Hematopoietic multipotent progenitor cell treated with erythropoietin and hydrocortisone succinate and interleukin-3 and kit ligand, for 8 days (in vitro differentiated cells): ENCODE measurements around the gene TMEM183A.

ENCODE experiments used
- DNase-seq: peaks from one replicate; pipeline ENCODE4 v3.0.0-alpha.2; 2015

TMEM183A gene

DNA sequence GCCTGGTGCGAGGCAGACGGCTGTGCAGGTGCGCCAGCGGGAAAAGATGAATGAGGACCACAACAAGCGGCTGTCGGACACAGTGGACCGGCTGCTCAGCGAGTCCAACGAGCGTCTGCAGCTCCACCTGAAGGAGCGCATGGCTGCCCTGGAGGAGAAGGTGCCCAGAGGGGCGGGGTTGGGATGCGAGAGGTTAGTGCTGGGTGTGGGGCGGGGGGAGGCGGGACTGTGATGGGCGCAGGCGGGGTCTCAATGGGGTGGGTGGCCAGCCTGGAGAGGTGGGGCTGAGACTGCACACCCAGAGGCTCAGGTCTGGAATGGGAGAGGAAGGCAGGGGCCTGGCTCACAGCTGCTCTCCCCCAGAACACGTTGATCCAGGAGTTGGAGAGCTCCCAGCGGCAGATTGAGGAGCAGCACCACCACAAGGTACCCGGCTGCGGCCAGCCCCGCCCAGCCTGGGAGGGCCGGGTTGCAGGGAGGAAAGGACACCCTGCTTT is 41.4 kb downstream of the TMEM183A start:
- DNase-seq: no peak

DNA sequence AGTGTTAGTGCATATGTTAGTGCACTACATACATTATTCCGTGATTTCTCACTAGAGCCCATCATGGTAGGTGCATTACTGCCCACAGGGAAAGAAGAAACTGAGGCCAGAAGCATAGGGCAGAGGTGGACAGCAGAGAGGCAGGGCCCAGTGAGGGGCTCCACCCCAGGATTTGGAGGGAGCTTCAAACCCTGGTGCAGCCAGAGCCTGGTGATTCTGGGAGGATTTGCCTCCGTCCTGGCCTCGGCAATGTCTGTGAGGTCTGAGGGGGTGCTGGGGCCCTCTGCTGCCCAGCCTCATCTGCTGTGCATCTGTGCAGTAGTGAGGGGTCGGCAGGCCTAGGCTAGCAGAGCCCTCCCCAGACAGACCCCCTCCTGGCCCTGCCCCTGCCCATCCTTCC is 41.9 kb downstream of the TMEM183A start:
- no peak for DNase-seq

DNA sequence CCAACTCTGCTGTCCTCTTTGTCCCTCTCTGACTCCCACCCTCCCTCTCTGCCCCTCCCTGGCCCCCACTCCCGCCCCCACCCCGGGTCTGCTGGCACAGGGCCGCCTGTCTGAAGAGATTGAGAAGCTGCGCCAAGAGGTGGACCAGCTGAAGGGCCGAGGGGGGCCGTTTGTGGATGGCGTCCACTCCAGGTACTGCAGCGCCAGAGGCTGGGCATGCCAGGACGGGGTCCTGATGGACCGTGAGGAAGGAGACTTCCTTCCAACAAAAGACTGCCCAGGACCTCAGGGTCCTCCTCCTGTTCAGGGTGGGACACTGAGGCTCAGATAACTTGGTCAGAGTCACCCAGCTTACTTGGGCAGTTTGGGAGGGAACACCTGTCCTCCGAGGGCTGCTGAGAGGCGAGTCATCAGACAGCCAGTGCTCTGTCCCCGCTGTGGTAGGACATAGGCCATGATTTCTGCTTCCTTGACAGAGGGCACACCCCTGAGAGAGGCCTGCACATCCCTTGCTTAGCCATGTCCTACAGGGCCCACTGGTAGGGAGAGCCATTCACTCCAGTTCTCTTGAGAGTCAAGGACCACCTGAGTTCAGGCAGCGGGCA is 42.5 kb downstream of the TMEM183A start:
- DNase-seq: no peak

DNA sequence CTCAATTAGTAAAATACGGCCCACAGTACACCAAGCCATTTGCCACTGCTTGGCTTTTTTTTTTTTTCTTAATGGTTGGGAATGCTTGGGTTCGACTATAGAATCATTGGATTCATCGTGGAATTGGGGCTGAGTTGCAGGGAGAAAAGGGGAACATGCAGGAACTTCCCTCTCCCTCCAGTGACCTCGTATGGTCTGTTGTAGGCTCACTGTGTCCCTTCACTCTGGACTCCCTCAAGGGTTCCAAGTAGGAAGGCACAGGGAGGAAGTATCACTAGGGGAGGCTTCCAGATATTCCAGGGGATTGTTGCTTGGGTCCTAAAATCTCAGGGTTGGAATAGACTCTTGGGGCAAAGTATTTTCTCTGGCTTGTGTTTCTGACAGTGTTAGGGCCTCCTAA is 43.7 kb downstream of the TMEM183A start:
- DNase-seq: no peak

DNA sequence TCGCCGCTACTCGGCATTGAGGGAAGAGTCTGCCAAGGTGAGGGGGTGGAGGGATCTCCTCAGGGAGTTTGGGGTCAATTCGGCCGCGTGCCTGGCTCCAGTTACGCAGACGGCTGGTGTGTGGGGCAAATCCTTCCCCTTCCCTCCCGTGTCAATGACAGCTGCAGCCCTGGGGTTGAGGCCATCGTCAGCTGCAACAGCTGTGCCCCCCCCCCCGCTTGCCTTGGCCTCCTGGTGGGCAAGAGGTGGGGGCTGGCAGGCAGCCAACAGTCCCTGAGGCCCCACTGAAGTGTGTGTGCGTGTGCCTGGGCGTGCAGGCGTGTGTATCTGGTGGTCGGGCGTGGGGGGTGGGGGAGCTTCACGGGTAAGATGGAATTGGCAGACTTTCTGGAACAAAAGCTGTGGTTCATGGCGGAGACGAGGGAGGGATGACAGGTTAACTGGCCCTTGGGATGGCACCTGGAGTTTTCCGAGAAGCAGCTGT is 44.7 kb downstream of the TMEM183A start:
- no peak for DNase-seq

DNA sequence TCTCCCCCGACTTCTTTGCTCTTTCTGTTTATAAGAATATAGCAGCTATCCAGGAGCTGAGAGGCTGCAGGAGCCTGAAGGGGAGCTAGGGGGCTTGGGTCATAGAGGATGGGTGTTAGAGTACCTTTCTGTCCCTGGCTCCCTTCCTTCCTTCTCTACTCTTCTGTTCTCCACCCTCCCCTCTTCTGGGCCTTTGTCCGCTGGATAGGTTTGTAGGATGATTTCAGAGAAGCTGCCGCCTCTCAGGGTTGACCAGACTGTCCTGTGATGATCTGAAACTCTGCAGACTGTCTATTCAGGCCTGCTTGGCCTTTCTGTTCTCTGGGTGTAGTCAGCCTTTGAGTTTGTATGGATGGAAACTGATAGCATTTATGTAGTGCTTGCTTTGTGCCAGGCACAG is 45.4 kb downstream of the TMEM183A start:
- no peak for DNase-seq

DNA sequence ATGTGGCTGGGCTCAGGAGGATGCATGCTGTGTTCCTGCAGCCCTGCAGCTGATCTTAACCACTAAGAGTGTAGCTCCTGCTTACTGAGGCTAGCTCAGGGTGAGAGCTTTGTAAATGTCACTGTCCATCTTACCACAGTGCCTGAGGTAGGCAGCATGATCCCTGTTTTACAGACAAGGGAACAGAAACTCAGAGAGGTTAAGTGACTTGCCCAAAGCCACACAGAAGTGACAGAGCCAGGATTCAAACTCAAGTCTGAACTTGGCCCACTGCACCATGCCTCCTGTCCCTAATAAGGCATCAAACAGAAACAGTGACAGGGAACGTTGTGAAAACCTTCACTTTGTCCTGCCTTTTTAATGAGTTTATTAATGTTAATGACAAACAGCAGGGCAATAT is 47.0 kb downstream of the TMEM183A start:
- DNase-seq: no peak

DNA sequence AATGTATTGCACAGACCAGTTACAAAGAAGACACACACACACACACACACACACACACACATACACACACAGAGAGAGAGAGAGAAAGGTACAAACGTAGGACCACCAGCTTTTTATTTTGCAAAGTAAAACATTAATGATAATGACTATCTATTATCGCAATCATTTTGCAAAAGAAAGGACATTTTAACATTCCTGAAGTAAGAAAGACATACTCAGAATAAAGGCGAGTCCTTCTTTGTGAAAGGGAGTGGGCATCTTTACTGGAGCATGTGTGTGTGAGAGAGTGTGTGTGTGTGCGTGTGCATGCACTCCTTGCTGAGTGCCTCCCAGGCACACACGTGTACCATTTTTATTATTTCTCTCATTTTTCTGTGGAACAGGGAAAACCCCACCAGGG is 47.5 kb downstream of the TMEM183A start:
- DNase-seq: no peak

DNA sequence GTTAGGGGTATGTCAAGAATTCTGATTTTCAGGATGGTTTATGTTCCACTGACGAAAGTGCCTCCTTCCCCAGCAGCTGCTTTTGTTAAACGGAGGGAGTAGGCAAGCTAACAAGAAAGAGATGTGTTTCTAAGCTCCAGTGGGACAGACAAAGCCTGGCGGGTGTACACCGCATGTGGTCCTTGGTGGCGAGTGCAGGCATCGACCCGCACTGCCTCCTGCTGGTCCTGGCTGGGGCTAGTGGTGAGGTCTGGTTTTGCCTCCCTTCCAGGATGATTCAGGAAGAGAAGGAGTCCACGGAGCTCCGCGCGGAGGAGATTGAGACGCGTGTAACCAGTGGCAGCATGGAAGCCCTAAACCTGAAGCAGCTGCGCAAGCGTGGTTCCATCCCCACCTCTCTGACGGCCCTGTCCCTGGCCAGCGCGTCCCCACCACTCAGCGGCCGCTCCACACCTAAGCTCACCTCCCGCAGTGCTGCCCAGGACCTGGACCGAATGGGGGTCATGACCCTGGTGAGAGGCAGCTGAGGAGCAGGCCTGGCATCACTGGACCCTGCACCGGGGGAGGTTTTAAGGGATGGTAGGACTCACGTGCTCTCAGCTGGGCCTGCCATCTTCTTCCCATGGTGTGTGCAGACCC is 48.1 kb downstream of the TMEM183A start:
- no peak for DNase-seq

DNA sequence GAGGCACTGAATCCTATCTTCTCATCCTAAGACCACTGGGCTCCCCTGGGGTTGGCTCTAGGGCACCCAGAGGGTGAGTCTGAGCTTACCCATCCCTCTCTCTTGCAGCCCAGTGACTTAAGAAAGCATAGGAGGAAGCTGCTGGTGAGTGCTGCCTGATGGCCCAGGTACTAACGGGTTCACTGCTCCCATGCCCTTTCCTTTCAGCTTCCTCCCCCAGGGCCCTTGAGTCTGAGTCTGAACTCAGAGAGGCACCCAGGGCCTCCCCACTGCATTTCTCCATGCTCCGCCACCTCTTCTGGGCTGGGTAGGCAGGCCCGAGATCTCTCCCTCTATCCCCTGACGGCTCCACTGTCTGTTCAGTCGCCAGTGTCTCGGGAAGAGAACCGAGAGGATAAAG is 48.8 kb downstream of the TMEM183A start:
- no peak for DNase-seq

DNA sequence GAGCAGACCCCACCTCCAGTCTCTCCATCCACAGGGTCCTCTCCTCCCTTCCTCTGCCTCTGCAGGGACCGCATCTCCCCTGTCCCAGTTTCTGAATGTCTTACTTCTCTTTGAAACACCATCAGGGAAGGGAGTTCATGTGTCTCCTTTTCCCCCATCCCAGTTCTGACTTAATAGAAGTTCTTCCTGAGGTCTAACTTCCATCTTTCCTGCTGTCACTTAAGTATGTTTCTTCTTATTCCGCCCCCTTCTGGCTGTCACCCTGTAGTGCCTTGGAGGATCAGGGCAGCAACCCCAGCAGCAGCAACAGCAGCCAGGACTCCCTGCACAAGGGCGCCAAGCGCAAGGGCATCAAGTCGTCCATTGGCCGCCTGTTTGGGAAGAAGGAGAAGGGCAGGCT is 49.3 kb downstream of the TMEM183A start:
- DNase-seq: no peak

DNA sequence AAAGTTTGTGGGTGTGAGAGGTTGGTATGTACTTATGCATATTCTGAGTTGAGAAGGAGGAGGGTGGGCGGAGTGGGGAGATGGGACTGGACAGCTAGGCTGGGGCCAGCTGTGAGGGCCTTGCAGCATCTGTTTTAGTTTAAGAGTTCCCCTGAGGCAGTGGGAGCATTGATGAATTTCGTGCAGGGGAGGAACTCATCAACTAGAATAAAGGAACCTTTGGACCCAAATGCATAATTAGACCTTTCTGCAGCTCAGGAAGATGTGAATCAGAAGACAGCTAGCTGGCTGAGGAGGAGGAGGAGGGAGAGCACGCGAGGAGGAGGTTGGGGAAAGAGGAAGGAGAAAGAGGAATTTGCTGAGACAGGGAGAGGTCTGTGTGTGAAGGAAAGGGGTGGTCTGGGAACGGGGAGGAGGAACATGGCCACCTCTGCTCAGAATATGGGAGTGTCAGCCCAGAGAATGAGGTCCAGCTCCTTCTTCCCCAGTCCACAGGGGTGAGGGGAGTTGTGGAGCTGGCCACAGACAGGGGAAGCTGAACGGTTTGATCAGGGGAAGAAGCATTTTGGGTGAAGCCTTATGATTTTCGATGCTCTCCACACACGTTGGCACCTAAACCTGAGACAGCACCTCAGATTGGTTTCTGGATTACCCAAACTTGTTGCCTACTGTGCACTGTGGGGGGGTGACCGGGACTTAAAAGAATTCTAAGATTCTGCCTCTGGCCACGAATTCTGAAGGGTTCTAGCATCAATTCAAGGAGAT is 50.9 kb downstream of the TMEM183A start:
- no peak for DNase-seq

DNA sequence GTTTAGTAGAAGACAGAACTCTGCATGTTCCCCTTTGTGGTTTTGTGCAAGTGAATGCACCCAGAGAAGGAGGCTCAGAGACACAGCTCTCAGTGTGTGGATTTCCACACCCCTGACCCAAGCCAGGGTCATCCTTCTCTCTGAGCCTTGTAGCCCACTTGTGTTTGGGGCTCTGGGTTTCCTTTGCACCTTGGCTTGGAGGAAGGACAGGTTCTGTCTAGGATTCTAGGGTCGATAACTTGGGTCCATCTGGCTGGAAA is 51.4 kb downstream of the TMEM183A start:
- no peak for DNase-seq

DNA sequence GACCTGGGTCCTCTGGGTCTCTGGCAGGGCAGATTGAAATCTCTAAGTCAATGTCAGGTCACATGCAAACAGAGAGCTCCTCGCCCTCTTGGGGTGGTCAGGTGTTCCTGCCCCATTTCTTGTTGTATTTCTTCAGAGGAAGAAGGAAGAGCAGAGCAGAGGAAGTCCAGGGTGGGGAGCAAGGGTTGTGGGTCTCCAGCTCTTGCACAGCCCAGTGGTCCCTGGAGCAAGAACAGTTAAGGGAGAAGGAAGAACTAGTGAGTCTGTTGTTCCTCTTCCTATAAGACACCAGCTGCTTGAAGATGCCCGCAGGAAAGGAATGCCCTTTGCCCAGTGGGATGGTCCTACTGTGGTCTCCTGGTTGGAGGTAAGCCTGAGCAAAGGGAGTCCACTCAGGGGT is 52.3 kb downstream of the TMEM183A start:
- DNase-seq: no peak

DNA sequence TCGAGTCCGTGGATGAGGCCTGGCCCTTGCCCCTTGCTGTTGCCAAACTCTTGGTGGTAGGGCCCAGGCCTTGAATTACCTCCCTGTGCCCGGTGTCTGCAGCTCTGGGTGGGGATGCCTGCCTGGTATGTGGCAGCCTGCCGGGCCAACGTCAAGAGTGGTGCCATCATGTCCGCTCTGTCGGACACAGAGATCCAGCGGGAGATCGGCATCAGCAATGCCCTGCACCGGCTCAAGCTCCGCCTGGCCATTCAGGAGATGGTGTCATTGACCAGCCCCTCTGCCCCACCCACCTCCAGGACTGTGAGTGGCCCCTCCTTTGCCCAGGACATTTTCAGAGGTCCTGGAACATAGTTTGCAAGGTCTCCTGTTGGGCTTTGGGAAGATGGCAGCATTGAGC is 52.9 kb downstream of the TMEM183A start:
- DNase-seq: no peak

DNA sequence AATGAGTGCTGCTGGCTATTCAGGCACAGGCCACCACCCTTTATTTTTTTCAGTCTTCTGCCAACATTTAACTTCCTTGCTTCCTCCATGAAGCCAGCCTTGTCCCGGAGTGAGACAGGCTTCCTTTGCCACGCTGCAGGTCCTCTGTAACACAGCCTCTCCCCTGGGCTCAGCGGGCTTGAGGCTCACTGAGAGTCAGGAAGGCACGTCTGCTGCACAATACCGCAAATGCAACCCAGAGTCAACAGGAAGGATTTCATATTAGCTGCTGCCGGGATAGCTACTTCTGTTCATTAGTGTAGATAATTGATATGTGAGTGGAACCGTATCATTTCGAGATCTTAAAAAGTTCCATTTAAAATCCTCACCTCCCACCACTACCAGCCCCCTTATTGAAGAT is 56.1 kb downstream of the TMEM183A start:
- no peak for DNase-seq

DNA sequence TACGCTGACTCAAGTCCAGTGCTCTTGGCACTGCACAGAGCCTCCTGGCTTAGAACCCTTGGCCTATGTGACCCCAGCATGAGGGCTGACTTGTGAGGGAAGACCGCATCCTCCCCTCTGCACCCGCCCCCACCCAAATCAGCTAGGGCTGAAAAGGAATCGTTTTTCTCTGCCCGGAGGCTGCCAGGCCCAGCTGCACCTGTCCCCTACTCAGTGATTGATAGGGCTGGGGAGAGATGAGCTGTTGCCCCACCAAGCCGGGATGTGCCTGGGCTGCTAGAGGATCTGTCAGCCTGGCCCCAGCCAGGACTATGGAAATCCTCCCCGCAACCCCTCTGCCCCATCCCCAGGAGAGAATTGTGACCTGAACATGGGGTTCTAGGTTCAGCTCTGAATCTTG is 58.0 kb downstream of the TMEM183A start:
- DNase-seq: no peak

DNA sequence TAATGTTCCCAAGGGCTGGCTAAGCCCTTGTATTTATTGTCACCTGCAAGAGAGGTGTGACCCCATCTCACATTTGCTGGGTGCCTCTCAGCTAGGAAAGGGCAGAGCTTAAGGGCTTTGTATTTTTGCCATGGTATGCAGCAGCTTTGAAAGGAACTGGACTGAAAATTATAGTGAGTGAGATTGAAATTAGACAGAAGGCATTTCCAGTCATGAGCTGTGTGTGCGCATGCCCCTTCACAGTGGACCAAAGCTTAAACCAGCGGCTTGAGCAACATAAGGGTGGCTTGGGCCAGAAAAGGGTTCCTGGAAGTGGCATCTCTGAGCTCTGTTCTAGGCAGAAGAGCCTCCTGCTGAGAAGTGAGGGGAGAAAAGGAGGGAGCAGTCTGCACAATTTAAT is 58.8 kb downstream of the TMEM183A start:
- no peak for DNase-seq

DNA sequence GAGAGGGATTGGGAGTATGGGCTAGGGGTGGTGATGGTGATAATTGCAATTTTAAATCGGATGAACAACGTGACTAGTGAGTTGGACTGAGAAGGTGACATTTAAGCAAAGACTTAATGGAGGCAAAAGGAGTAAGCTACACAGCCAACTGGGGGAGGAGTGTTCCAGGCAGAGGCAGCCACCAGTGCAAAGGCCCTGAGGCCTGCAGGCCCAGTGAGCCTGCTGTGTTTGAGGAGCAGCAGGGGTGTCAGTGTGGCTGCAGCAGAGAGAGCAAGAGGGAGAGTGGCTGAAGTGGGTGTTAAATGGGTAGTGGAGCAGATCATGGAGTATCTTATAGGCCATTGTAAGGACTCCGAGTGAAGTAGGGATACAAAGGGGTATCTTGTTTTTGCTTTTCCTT is 59.8 kb downstream of the TMEM183A start:
- DNase-seq: no peak

DNA sequence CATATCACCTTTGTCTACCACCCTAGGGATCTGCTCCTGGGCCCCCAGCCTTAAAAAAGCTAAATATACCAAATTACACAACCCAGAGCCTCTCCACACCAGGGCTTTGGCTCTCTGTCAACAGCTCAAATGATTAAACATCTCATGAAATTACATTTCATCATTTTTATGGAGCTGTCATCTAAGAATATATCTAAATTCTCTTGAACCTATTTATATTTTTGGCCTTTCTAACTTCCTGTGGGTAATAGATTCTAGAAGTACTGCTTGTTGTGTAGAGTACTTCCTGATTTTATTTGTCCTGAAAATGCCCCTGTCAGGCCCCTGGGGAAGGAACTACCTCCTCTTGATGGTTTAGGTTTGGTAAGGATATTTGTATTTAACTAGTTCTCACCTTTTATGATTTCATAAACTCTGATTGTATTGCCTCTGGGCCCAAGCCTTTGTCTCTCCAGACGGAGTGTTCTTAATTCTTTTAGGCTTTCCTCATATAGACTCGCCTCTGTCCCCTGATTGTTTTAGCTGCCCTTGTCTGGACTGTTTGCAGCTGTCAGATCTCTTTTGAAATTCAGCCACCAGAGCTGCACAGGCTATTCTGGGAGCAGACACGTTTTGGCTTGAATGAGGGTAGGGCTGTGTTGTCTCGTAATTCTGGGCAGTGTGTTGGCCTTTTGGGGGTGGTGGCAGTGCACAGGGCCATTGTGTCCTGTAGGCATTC is 62.0 kb downstream of the TMEM183A start:
- no peak for DNase-seq

DNA sequence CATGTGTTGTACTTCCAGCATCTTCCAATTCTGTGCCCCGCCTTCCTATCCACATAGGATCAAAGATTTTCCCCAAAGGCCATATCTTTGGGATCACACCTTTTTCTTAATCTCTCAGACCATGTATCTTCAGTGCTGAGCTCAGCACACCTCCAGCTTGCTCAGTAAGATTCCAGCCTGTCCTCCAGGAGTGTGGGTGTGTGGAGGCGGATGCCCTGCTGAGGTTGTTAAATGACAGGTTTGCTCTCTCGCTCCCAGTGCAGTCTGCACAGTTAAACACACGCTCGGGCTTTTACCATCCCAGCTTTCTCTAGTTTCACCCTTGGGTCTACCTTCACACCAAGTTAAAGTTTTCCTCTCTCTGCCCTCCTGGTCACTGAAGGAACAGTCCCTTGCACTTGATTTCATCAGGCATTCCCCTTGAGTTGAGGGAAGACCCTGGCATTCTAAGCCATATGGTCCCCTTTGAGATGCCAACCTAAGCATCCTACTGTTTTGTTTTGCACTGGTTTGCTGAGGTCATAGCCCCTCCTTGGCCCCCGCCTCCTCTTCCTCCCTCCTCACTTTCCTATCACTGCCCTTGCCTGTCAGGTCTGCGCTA is 64.9 kb downstream of the TMEM183A start:
- no peak for DNase-seq

DNA sequence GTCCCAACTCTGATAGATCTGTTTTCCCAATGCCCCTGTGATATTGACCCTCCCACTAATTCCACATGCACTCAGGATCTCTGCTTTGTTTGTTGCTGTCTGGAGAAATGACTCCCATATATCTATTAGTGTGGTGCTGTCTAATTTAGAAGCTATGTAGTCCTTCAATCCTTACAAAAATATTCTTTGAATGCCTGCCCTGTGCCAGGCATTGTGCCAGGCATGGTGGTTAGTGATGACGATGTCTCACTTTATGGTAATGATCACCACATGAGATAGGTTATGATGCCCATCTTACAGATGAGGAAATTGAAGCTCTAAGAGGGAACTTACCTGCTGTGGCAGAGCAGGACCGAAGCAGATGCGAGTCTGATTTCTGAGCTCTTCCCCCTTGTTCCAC is 65.7 kb downstream of the TMEM183A start:
- no peak for DNase-seq

DNA sequence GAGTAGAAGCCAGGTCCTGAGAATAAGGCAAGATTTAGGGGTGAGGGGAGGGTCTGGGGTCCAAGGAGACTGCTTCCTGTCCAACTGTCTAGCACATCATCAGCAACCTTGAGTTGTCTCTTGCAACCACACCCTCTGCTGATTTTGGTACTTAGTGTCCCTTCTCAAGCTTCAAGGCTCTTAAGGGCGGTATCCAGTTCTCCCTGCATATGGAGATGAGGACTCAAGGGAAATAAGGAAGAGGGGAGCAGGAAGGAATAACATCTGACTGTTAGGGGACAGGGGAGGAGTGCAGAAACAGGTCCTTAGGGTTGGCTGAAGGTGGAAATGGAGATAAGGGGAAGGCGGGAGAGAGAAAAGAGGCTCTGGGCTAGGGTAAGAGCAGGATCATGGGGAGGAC is 66.3 kb downstream of the TMEM183A start:
- DNase-seq: no peak
